H9 (cell line): ENCODE data around the gene LRRC17. TPM values are rescaled to one million over a fixed set of nuclear protein-coding genes. Genes with fewer than 3 reads are reported as not detected.

Experiments
- DNase-seq: peaks from one replicate; pipeline ENCODE4 v3.0.0-alpha.2; 2017
- H2AFZ ChIP-seq: one replicate; pipeline ENCODE4 v1.6.1; 2013; ENCODE audit warnings: mild to moderate bottlenecking, low read length, control low read depth, moderate library complexity
- H2AK5ac ChIP-seq: 2 replicates; pipeline ENCODE4 v1.6.1; 2013; ENCODE audit warnings: low read length, control low read depth, mixed read lengths; ENCODE audit not compliant: insufficient read length
- H2BK120ac ChIP-seq: one replicate; pipeline ENCODE4 v1.6.1; 2013; ENCODE audit warnings: low read depth, mild to moderate bottlenecking, low read length, control low read depth, inconsistent platforms; ENCODE audit not compliant: poor library complexity, severe bottlenecking
- H2BK12ac ChIP-seq: 2 replicates; pipeline ENCODE4 v1.6.1; 2013; ENCODE audit warnings: low read length, control low read depth, mixed read lengths, low read depth; ENCODE audit not compliant: insufficient read length
- H2BK15ac ChIP-seq: 2 replicates; pipeline ENCODE4 v1.6.1; 2013; ENCODE audit warnings: low read depth, low read length, control low read depth
- H2BK20ac ChIP-seq: one replicate; pipeline ENCODE4 v1.6.1; 2013; ENCODE audit warnings: low read depth, mild to moderate bottlenecking, low read length, control low read depth, inconsistent platforms; ENCODE audit not compliant: poor library complexity, severe bottlenecking
- H2BK5ac ChIP-seq: 2 replicates; pipeline ENCODE4 v1.6.1; 2013; ENCODE audit warnings: low read length, control low read depth, mixed read lengths; ENCODE audit not compliant: insufficient read length
- H3K14ac ChIP-seq: 2 replicates; pipeline ENCODE4 v1.6.1; 2013; ENCODE audit warnings: low read length, control low read depth; ENCODE audit not compliant: insufficient read depth
- H3K18ac ChIP-seq: 2 replicates; pipeline ENCODE4 v1.6.1; 2013; ENCODE audit warnings: low read depth, mild to moderate bottlenecking, mixed read lengths, low read length, control low read depth; ENCODE audit not compliant: insufficient read length
- H3K23ac ChIP-seq: 2 replicates; pipeline ENCODE4 v1.6.1; 2013; ENCODE audit warnings: low read length, control low read depth, mixed read lengths, low read depth; ENCODE audit not compliant: insufficient read length
- H3K23me2 ChIP-seq: 2 replicates; pipeline ENCODE4 v1.6.1; 2013; ENCODE audit warnings: low read depth, mild to moderate bottlenecking, mixed read lengths, low read length, control low read depth; ENCODE audit not compliant: insufficient read length, poor library complexity, severe bottlenecking
- H3K27ac ChIP-seq: 2 replicates; pipeline ENCODE4 v1.5.1; 2013; ENCODE audit warnings: low read length, control low read depth, mixed read lengths, low read depth; ENCODE audit not compliant: insufficient read length
- H3K27me3 ChIP-seq: 2 replicates; pipeline ENCODE4 v1.6.1; 2013; ENCODE audit warnings: low read length, control low read depth, inconsistent platforms; ENCODE audit not compliant: insufficient read depth
- H3K4ac ChIP-seq: 2 replicates; pipeline ENCODE4 v1.6.1; 2013; ENCODE audit warnings: low read depth, mild to moderate bottlenecking, control low read depth, inconsistent platforms, low read length, moderate library complexity
- H3K4me1 ChIP-seq: 2 replicates; pipeline ENCODE4 v1.6.1; 2013; ENCODE audit warnings: low read length, control low read depth, inconsistent platforms; ENCODE audit not compliant: insufficient read depth
- H3K4me2 ChIP-seq: 2 replicates; pipeline ENCODE4 v1.6.1; 2013; ENCODE audit warnings: low read length, control low read depth, mixed read lengths; ENCODE audit not compliant: insufficient read length, insufficient read depth
- H3K56ac ChIP-seq: 2 replicates; pipeline ENCODE4 v1.6.1; 2013; ENCODE audit warnings: low read depth, mild to moderate bottlenecking, mixed read lengths, low read length, control low read depth; ENCODE audit not compliant: insufficient read length
- H3K79me1 ChIP-seq: 2 replicates; pipeline ENCODE4 v1.6.1; 2013; ENCODE audit warnings: low read depth, mild to moderate bottlenecking, moderate library complexity, low read length, control low read depth, inconsistent platforms; ENCODE audit not compliant: insufficient read depth, poor library complexity, severe bottlenecking
- H3K79me2 ChIP-seq: 2 replicates; pipeline ENCODE4 v1.6.1; 2013; ENCODE audit warnings: low read length, control low read depth, inconsistent platforms; ENCODE audit not compliant: insufficient read depth
- H3K9ac ChIP-seq: 2 replicates; pipeline ENCODE4 v1.6.1; 2013; ENCODE audit warnings: low read length, control low read depth, mixed read lengths; ENCODE audit not compliant: insufficient read length; ENCODE audit errors: extremely low read depth
- H3K9me3 ChIP-seq: one replicate; pipeline ENCODE4 v1.6.1; 2013; ENCODE audit warnings: low read depth, low read length, inconsistent platforms; ENCODE audit not compliant: control insufficient read depth
- H3T11ph ChIP-seq: one replicate; pipeline ENCODE4 v1.6.1; 2013; ENCODE audit warnings: mild to moderate bottlenecking, low read length, control low read depth, inconsistent platforms
- H4K20me1 ChIP-seq: one replicate; pipeline ENCODE4 v1.6.1; 2013; ENCODE audit not compliant: control insufficient read depth, insufficient read length, insufficient read depth
- H4K5ac ChIP-seq: 2 replicates; pipeline ENCODE4 v1.6.1; 2013; ENCODE audit warnings: low read depth, mild to moderate bottlenecking, mixed read lengths, low read length, control low read depth; ENCODE audit not compliant: insufficient read length
- H4K8ac ChIP-seq: replicated peaks from 2 replicates; pipeline ENCODE4 v1.6.1; 2013; ENCODE audit warnings: low read length, control low read depth, mixed read lengths, low read depth; ENCODE audit not compliant: insufficient read length
- H4K91ac ChIP-seq: 2 replicates; pipeline ENCODE4 v1.6.1; 2013; ENCODE audit warnings: low read depth, mild to moderate bottlenecking, moderate library complexity, mixed read lengths, low read length, control low read depth; ENCODE audit not compliant: insufficient read length
- H3K27ac Mint-ChIP-seq, 3 experiments: 2 replicates in 2 of 3; 3 replicates in 1 of 3; pipeline ENCODE4 v1.8.0; 2020 to 2021; ENCODE audit warnings: mixed read lengths in 3 of 3, mild to moderate bottlenecking in 1 of 3, moderate library complexity in 1 of 3
- H3K27me3 Mint-ChIP-seq: 2 replicates; pipeline ENCODE4 v1.8.0; 2021; ENCODE audit warnings: low read depth, mild to moderate bottlenecking, moderate library complexity, mixed read lengths
- H3K36me3 Mint-ChIP-seq, 3 experiments: 2 replicates in 2 of 3; 3 replicates in 1 of 3; pipeline ENCODE4 v1.8.0; 2020 to 2021; ENCODE audit warnings: low read depth in 3 of 3, mixed read lengths in 3 of 3; ENCODE audit not compliant: insufficient read depth in 1 of 3
- H3K4me1 Mint-ChIP-seq, 2 experiments: 2 replicates each; pipeline ENCODE4 v1.8.0; 2020; ENCODE audit warnings: mixed read lengths in 2 of 2
- H3K4me3 Mint-ChIP-seq, 2 experiments: 2 replicates in 1 of 2; 3 replicates in 1 of 2; pipeline ENCODE4 v1.8.0; 2020 to 2021; ENCODE audit warnings: mild to moderate bottlenecking in 2 of 2, mixed read lengths in 2 of 2, moderate library complexity in 1 of 2
- H3K9me3 Mint-ChIP-seq, 2 experiments: 2 replicates in 1 of 2; 3 replicates in 1 of 2; pipeline ENCODE4 v1.8.0; 2020; ENCODE audit warnings: mild to moderate bottlenecking in 2 of 2, mixed read lengths in 2 of 2, moderate library complexity in 1 of 2
- CTCF ChIP-seq: fragments of 200-600 bp; sonication (generic); conservative IDR thresholded peaks from 3 replicates; pipeline ENCODE4 v1.8.0; 2021; ENCODE audit warnings: antibody characterized with exemption, mild to moderate bottlenecking
- WGBS: extraction: QIAGEN DNeasy Blood & Tissue Kit; methylation state at CpG from one replicate; pipeline ENCODE4 v1.1.7; 2013; ENCODE audit warnings: missing lambda C conversion rate, low lambda C conversion rate, mixed read lengths; ENCODE audit not compliant: insufficient read length; ENCODE audit errors: extremely low coverage; 5-methylcytosine and 5-hydroxymethylcytosine counted together
- total RNA-seq: library from RNA; stranded (reverse); gene quantifications from 2 replicates; pipeline ENCODE4 v1.2.1, GENCODE V29; 2021

The LRRC17 gene
- total RNA-seq, 1 experiment from 2014 or later: 2.0 TPM

- no peaks in the 10 kb centered on the region; the same call in 1 of the 2 replicates for H3K27me3 ChIP-seq
- H3K9ac ChIP-seq: no peak overlapping the region
- Mint-ChIP-seq H3K27ac (peak overlapping the region; percentile 91 to 99 (median 96); a peak in 6 of 7 replicates), H3K9me3 (no peaks in the 10 kb centered on the region), H3K27me3 (no peaks in the 10 kb centered on the region), H3K4me3 (peak overlapping the region; percentile 46 to 56; a peak in 4 of 5 replicates), H3K36me3 (no peaks in the 10 kb centered on the region; a peak in 1 of 7 replicates), H3K4me1 (peaks cover 67 to 72% of the 10 kb centered on the region in 2 experiments)
- H4K20me1 ChIP-seq: no peaks in the 10 kb centered on the region
- H2BK5ac ChIP-seq: no peak overlapping the region
- H2BK15ac ChIP-seq: no peak overlapping the region
- no peaks in the 10 kb centered on the region for H3K9me3 ChIP-seq
- no peak overlapping the region for H4K91ac ChIP-seq
- H4K8ac ChIP-seq: no peak overlapping the region
- H3K18ac ChIP-seq: no peak overlapping the region
- H3K56ac ChIP-seq: no peak overlapping the region
- no peak for TF ChIP-seq CTCF
- no peak overlapping the region for H3K14ac ChIP-seq
- no CpG with 5 or more reads among the region's 4 CpGs for WGBS
- no peak overlapping the region for H2BK20ac ChIP-seq
- no peak overlapping the region for H2BK120ac ChIP-seq
- no peak overlapping the region for H2BK12ac ChIP-seq
- no peak overlapping the region for H3K4ac ChIP-seq
- no peak overlapping the region for H3K4me2 ChIP-seq
- no peaks in the 10 kb centered on the region for H3K23me2 ChIP-seq
- H2AK5ac ChIP-seq: no peak overlapping the region
- peaks cover 9% of the 10 kb centered on the region for H3K4me1 ChIP-seq
- H4K5ac ChIP-seq: no peak overlapping the region
- H3K27ac ChIP-seq: peak overlapping the region; percentile 21
- no peak overlapping the region for H3T11ph ChIP-seq
- DNase-seq: no peak
- H2AFZ ChIP-seq: no peak overlapping the region
- H3K79me2 ChIP-seq: no peaks in the 10 kb centered on the region; the same call in 1 of the 2 replicates
- H3K79me1 ChIP-seq: no peaks in the 10 kb centered on the region
- H3K23ac ChIP-seq: no peak overlapping the region
Observed at GRCh38 chr7:102942181-102942866, 29.5 kb downstream of the LRRC17 start.
